ENCODE measurements around the gene SPHK2. TPM values are rescaled to one million over a fixed set of nuclear protein-coding genes. Genes with fewer than 3 reads are reported as not detected.
A peak's percentile ranks its signal among the peaks of the same experiment; 100 is the strongest.
"Not testable (repeated sequence)": the region's sequence is repeated elsewhere in the genome, so short reads cannot be mapped to it uniquely, and the experiment has no call there.

Gene SPHK2
- total RNA-seq, 6 donors from 2014 or later = 9.1 to 50.3 (median 26.8) TPM

- no peak overlapping the region for H3K4me3 ChIP-seq
- ATAC-seq (ENCODE audit: low FRiP score in 2 of 2) (no peak), DNase-seq (no peak)
- H3K27me3 ChIP-seq = no peaks in the 10 kb centered on the region
- H3K9me3 ChIP-seq = no peaks in the 10 kb centered on the region
- peaks cover 0 to 19% (median 3%) of the 10 kb centered on the region in 4 donors for H3K36me3 ChIP-seq
- H3K27ac ChIP-seq = peak overlapping the region; percentile 70 to 97 (median 89)
- 67 to 80% methylated on average over 1 to 3 of the region's 3 CpGs for WGBS, 2 donors
- H3K4me1 ChIP-seq = peaks cover 59 to 68% (median 62%) of the 10 kb centered on the region in 4 donors
- TF ChIP-seq POLR2A (IDR thresholded peaks at IDR 0.05) = no peak
- no peak for TF ChIP-seq EP300 (IDR thresholded peaks at IDR 0.05)
- TF ChIP-seq POLR2AphosphoS5 (IDR thresholded peaks at IDR 0.05) = no peak
- TF ChIP-seq, protein P1, sequence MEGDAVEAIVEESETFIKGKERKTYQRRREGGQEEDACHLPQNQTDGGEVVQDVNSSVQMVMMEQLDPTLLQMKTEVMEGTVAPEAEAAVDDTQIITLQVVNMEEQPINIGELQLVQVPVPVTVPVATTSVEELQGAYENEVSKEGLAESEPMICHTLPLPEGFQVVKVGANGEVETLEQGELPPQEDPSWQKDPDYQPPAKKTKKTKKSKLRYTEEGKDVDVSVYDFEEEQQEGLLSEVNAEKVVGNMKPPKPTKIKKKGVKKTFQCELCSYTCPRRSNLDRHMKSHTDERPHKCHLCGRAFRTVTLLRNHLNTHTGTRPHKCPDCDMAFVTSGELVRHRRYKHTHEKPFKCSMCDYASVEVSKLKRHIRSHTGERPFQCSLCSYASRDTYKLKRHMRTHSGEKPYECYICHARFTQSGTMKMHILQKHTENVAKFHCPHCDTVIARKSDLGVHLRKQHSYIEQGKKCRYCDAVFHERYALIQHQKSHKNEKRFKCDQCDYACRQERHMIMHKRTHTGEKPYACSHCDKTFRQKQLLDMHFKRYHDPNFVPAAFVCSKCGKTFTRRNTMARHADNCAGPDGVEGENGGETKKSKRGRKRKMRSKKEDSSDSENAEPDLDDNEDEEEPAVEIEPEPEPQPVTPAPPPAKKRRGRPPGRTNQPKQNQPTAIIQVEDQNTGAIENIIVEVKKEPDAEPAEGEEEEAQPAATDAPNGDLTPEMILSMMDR (IDR thresholded peaks at IDR 0.05) = no peak
Observed at GRCh38 chr19:48631225-48631624, 11.9 kb downstream of the SPHK2 start.

- H3K4me1 ChIP-seq = peaks cover 67 to 76% (median 71%) of the 10 kb centered on the region in 4 donors
Observed at GRCh38 chr19:48632286-48632685, 13.0 kb downstream of the SPHK2 start.

GRCh38 chr19:48632692-48633147, 13.4 kb downstream of the SPHK2 start:
- H3K9me3 ChIP-seq = no peaks in the 10 kb centered on the region
- peaks cover 67 to 77% (median 72%) of the 10 kb centered on the region in 4 donors for H3K4me1 ChIP-seq
- peak overlapping the region; percentile 77 to 97 (median 93) for H3K27ac ChIP-seq
- DNase-seq (peak in 1 of 2 donors; percentile 31), ATAC-seq (ENCODE audit: low FRiP score in 2 of 2) (no peak)
- TF ChIP-seq, protein P1 (IDR thresholded peaks at IDR 0.05) = no peak
- TF ChIP-seq POLR2A (IDR thresholded peaks at IDR 0.05) (no peak), POLR2AphosphoS5 (IDR thresholded peaks at IDR 0.05) (no peak)
- peaks cover 0 to 10% (median 2%) of the 10 kb centered on the region in 4 donors for H3K36me3 ChIP-seq
- no peaks in the 10 kb centered on the region for H3K27me3 ChIP-seq
- no peak overlapping the region for H3K4me3 ChIP-seq

More at GRCh38 chr19:48632286-48632685, 13.0 kb downstream of the SPHK2 start:
- not testable (repeated sequence) for DNase-seq; H3K9me3 ChIP-seq; ATAC-seq (ENCODE audit: low FRiP score in 2 of 2); H3K4me3 ChIP-seq; H3K27me3 ChIP-seq
- Histone ChIP-seq H3K36me3 (peaks cover 0 to 13% (median 2%) of the 10 kb centered on the region in 4 donors), H3K27ac (peak overlapping the region; percentile 77 to 97 (median 93))
- WGBS, 2 donors = 93 to 95% methylated on average over 11 of the region's 11 CpGs

DNA sequence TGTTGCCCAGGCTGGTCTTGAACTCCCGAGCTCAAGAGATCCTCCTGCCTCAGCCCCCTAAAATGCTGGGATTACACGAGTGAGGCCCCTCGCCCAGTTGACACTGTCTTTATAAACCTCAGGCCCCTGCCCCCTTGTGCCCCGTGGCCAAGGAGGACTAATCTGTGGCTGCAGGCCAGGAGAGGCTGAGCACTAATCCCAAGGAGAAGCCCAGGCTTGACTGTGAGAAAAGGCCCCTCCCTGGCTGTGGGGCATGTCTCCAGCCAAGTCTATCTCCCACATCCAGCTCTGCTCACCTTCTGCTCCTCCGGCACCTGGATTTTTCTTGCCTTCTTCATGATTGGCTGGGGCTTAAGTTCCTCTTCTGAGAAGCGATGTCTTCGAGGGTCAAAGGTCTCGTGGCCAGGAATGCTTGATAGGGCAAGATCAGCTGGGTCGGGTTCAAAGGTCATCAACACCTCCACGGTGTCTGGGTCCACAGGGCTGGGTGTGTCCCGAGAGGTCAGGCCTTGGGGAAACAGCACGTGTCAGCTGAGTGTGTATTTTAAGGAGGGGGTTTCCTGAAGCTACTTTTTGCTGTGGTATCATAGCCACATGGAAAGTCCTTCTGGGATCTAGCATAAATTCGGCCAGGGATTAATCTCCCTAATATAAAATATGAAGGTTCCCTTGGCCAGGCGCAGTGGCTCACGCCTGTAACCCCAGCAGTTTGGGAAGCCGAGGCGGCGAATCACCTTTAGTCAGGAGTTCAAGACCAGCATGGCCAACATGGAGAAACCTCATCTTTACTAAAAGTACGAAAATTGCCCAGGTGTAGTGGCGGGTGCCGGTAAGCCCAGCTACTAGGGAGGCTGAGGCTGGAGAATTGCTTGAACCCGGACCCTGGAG, 14.1 kb downstream of the SPHK2 start:
- TF ChIP-seq, protein P1 (IDR thresholded peaks at IDR 0.05) = no peak
- TF ChIP-seq POLR2AphosphoS5 (IDR thresholded peaks at IDR 0.05) = no peak
- TF ChIP-seq POLR2A (IDR thresholded peaks at IDR 0.05) = no peak
- TF ChIP-seq EP300 (IDR thresholded peaks at IDR 0.05) = no peak
- Histone ChIP-seq H3K27ac (peak overlapping the region; percentile 77 to 97 (median 93)), H3K36me3 (peaks cover 0 to 7% (median under 1%) of the 10 kb centered on the region in 4 donors), H3K9me3 (no peaks in the 10 kb centered on the region), H3K27me3 (no peaks in the 10 kb centered on the region), H3K4me1 (peaks cover 69 to 79% (median 74%) of the 10 kb centered on the region in 4 donors), H3K4me3 (peak overlapping the region in 1 of 4 donors; percentile 77)
- 77 to 86% methylated on average over 15 to 22 of the region's 22 CpGs for WGBS, 2 donors
- peak in 1 of 2 donors; percentile 26 for DNase-seq
- ATAC-seq (ENCODE audit: low FRiP score in 2 of 2) = no peak

DNA sequence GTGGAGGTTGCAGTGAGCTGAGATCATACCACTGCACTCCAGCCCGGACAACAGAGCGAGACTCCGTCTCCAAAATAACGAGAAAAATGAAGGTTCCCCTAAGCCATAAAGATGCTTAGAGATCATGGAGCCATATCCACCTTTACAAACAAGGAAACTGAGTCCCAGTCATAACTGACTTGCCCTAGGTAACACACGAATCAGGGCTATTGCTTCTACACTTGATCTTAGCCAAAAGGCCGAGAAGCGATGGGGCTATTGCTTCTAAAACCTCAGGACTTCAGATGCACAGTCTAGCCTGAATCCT, 14.7 kb downstream of the SPHK2 start:
- H3K27me3 ChIP-seq = no peaks in the 10 kb centered on the region
- peak overlapping the region in 2 of 4 donors; percentile 77 to 82 for H3K4me3 ChIP-seq
- TF ChIP-seq POLR2AphosphoS5 (IDR thresholded peaks at IDR 0.05) (no peak), EP300 (IDR thresholded peaks at IDR 0.05) (no peak), POLR2A (IDR thresholded peaks at IDR 0.05) (no peak)
- TF ChIP-seq, protein P1 (IDR thresholded peaks at IDR 0.05) = no peak
- ATAC-seq (ENCODE audit: low FRiP score in 2 of 2) (no peak), DNase-seq (no peak)
- WGBS, 2 donors = 39 to 57% methylated on average over 7 of the region's 7 CpGs
- H3K36me3 ChIP-seq = peaks cover 0 to 7% (median 0%) of the 10 kb centered on the region in 4 donors
- no peaks in the 10 kb centered on the region for H3K9me3 ChIP-seq
- peak overlapping the region; percentile 77 to 97 (median 93) for H3K27ac ChIP-seq
- peaks cover 74 to 84% (median 78%) of the 10 kb centered on the region in 4 donors for H3K4me1 ChIP-seq

Measured in upper lobe of left lung (tissue), 6 donors.